ENCODE data around the gene RSAD1.

Gene RSAD1

DNA sequence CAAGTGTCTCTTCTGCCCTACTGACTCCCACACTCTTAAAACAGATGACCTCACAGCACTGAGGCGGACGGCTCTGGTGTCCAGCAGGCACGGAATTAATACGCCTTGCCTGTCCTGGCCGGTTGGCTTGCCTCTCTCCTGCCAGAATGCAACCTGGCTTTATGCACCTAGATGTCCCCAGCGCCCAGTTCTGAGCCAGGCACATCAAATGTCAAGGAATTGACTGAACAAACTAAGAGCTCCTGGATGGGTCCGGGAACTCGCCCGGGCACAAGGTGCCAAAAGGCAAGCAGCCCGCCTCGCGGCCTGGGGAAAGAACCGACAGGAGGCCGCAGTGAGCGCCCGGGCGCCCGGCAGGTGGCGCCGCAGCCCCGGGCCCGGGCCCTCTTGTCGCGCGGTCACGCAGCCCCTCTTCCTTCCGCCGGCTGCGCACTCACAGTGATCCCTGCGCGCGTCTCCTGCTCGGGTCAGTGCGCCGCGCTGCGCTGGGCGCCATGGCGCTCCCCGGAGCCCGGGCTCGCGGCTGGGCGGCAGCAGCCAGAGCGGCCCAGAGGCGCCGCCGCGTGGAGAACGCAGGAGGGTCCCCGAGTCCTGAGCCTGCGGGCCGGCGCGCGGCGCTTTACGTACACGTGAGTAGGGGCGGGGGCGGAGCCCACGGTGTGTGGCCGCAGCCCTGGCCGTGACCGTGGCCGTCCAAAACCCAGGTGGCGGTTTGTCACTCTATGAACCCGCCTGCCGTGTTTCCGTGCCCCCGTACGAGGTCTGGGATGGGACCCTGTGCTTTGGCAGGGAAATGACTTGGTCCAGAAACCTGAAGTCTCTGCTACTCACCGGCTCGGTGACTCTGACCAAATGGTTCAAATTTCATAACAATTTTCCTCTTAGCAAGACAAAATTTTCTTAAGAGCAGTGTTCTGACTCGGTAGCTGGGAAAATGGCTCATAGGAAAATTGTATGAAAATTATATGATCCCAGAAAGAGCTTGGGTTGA lies at the start of gene RSAD1:
Gene RSAD1 (plus strand): TSS at position 470 of the 991 bp plus-strand sequence. CDS start 25 bp downstream, at position 495.
- peak; percentile 86 for FAIRE-seq
- peak; percentile 75 for DNase-seq (ENCODE audit: extremely low spot score, insufficient read length, low read depth)

DNA sequence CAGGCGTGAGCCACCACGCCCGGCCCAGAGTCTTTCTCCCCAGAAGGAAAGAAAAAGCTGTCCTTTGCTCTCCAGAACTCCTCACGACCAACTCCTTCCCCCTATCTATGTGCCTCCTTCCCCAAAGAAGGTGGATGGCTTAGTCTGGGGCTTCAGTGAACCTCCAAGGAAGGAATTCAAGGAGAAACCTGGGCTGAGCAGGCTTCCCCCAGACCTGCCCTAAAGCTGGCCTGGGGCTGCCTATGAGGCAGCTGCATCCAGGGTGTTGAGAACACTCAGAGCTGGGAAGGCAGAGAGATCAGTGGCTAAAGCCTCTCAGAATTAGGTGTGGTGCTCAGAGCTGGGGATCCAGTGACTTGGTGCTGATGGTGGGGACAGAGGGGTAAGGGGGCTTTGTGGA lies 48.9 kb upstream of the RSAD1 start:
- DNase-seq (ENCODE audit: extremely low spot score, insufficient read length, low read depth), result no peak
- FAIRE-seq, result no peak

DNA sequence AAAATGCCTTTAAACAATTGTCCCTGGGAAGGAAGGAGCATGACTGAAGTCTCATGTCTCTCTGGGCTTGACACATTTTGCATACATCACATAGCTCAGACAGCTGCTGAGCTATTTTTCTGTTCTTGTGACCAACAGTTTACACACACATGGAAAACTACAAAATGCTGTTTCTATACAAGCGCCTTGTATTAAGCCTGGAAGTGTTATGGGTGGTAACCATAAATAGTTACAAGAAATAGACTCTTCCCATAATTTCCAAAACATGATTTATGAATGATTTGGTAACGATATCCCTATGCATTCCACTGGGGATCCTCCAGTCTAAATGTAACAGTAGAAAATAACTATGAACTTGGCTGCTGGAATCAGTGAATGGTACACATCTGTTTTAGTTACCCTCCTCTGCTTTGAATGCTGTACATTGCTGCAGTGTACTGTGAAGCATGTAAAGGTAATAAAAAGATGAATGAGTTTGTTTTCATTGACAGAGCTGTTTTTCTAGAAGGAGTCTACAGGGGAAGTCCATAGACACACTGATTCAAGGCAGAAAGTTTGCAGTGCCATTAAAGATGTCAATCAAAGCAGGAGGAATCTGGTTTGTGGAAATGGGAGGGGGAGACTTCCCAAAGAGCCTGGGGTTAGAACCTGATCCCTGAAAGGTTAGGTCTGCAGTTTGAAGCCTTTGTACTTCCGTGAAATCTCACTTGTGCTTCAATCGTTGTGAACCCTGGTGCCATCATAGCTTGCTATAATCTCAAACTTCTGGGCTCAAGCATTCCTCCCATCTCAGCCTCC lies 47.6 kb upstream of the RSAD1 start:
- no peak for FAIRE-seq
- DNase-seq (ENCODE audit: extremely low spot score, insufficient read length, low read depth), result no peak

DNA sequence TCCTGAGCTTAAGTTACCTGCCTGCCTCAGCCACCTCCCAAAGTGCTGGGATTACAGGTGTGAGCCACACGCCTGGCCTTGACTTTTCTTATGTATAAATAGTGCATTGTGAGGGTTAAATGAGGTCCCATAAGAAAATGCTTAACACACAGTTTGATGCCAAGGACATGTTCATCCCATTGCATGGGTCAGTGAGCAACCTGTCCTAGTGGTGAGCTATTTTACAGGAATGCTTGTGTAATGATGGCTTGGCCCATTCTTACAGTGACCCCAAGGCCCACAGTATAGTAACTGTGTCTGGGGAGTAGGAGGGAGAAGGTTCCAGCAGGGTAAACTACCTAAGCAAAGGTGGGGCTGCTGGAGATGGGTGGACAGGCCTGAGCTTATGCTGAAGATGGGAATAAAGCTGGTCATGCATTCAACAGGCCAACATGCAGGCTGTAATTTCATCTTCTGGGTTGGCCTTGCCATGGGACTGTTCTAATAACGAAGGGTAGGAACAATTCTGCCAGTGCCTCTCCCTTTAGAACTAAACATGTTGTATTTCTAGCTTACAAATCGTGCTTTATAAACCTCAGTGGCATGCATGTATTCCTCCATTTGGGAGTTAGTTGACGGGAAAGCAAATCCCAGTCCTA lies 46.4 kb upstream of the RSAD1 start:
- no peak for FAIRE-seq
- DNase-seq (ENCODE audit: extremely low spot score, insufficient read length, low read depth), result no peak

DNA sequence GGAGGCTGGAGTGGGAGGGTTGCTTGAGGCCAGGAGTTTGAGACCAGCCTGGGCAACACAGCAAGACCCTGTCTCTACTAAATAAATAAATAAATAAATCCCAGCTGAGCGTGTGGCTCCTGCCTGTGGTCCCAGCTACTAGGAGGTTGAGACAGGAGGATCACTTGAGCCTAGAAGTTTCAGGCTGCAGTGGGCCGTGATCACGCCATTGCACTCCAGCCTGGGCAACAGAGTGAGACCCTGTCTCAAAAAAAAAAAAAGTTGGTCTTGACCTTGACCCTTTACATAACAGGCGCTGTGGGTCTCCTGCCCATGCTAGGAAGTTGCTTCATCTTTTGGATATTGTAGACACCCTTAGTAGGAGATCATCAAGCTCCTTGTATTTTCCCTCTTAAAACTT lies 41.3 kb upstream of the RSAD1 start:
- DNase-seq (ENCODE audit: extremely low spot score, insufficient read length, low read depth) (no peak), FAIRE-seq (no peak)

DNA sequence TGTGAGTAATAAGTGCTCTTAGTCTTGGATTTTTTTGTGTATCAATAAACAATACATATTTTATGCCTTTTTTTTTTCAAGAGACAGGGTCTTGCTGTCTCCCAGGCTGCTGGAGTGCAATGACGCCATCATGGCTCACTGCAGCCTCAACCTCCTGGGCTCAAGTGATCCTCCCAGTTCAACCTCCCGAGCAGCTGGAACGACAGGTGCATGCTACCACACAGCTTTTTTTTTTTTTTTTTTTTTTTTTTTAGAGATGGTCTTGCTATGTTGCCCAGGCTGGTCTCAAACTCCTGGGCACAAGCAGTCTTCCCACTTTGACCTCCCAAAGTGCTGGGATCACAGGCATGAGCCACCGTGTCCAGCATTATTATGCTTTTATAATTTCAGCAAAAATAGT lies 39.7 kb upstream of the RSAD1 start:
- no peak for DNase-seq (ENCODE audit: extremely low spot score, insufficient read length, low read depth)
- FAIRE-seq, result no peak

DNA sequence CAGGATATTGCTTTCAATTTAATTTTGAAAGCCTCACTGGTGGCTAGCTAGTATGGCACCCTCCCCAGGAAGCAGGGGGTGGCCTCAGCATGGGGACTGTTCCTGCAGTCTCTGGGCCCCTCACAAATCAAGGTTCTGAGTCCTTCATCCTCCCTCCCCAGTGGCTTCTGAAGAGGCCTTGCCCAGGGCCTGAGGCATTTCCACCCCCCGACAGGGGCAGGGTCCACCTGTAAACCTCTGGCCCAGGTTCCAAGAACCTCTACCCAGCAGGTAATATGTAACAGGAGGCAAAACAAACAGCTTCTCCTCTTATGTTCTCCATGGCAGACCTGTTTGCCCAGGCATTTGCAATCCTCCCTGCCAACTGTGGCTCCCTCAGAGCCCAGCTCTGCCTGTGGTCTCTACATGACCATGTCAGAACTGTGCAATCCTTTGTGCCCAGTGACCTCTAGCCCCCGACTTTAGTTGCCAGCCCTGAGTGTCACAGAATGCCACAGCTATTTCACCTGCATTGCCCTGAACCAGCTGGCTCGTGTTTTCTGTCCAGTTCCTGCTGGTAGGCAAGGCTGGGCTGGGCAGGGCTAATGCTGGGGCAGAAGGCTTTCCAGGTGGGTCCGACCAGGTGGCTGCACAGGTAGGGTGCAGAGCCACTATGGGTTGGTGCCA lies 38.4 kb upstream of the RSAD1 start:
- FAIRE-seq, result no peak

DNA sequence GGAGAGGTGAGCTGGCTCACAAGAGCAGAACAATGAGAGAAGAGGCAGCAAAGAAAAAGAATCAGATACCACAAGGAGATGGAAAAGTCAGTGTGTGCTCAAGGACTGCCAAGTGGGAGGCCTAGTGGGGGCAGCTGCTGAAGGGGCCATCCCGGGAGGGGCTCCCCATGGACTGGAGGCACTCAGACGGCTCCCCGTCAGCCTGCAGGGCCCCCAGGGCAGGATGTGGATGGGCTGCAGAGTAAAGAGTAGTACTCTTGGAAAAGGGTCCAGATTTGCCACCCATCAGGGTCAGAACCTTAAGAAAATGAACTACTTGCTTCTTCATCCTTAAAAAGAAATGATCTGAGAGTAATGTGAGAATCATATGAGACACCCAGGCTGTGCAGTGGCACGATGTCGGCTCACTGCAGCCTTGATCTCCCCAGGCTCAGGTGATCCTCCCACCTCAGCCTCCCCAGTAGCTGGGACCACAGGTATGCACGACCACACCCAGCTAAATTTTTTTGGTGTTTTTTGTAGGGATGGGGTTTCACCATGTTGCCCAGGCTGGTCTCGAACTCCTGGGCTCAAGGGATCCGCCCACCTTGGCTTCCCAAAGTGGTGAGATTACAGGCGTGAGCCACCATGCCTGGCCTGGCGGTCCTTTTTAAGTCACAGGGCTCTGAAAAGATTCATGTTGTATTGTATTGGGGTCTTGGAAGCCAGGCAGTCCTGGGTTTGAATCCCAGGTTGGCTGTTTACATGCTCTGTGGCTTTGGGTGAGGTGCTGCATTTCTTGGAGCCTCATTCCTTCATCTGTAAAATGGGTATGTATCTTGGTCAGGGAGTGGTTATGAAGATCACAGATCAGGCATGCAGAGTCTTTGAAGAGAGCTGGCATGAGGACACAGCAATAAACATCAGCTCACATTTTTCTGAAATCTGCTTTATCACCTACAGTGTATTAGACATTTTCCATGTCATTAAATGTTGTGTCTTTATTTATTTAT lies 37.5 kb upstream of the RSAD1 start:
- DNase-seq (ENCODE audit: extremely low spot score, insufficient read length, low read depth) (no peak), FAIRE-seq (no peak)

More for the DNA sequence above, 38.4 kb upstream of the RSAD1 start:
- DNase-seq (ENCODE audit: extremely low spot score, insufficient read length, low read depth), result no peak

DNA sequence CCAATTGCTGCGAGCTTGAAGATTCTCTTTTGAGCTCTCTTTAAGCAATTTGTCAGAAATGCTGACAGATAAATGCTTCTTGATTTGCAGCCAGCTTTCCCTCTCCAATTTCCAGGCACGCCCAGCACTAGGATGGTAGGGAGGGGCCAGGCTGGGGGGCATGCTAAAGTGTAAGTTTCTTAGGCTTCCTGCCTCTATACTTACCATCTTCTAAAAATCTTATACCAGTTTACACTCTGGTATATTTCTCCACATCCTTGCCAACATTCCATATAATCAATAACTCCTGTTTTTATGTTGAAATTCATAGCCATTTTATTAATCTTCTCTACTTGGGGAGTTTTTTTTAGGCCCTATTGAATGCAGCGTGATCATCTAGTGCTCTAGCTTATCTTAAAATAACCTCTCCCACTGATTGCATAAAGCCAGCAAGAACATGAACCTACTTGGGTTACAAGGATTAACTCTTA lies 35.1 kb upstream of the RSAD1 start:
- FAIRE-seq, result no peak

DNA sequence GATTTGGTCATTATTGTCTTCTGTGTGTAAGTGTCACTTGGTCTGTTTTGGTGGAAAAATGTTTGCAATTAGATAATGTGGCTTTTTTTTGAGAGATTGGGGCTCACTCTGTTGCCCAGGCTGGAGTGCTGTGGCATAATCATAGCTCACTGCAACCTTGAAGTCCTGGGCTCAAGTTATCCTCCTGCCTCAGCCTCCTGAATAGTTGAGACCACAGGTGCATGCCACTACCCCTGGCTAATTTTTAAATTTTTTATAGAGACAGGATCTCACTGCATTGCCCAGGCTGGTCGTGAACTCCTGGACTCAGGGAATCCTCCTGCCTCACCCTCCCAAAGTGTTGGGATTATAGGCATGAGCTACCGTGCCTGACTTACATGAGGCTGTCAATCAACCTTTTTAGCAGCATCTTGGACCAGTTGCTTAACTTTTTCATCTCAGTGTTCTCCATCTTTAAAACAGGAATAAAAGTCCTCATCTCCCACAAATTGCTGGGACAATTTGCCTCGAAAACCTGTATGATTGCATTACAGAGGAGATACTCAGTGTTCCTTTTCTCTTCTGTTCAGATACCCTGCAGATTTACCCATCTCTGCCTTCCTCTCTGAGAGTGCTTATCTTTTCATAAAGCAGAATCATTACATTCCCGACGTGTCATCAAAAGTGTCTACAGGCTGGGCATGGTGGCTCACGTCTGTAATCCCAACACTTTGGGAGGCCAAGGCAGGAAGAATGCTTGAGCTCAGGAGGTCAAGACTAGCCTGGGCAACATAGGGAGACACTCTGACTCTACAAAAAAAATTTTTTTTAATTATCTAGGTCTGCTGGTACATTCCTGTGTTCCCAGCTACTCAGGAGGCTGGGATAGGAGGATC lies 33.6 kb upstream of the RSAD1 start:
- FAIRE-seq (no peak), DNase-seq (ENCODE audit: extremely low spot score, insufficient read length, low read depth) (no peak)

More for the DNA sequence above, 35.1 kb upstream of the RSAD1 start:
- DNase-seq (ENCODE audit: extremely low spot score, insufficient read length, low read depth), result no peak

DNA sequence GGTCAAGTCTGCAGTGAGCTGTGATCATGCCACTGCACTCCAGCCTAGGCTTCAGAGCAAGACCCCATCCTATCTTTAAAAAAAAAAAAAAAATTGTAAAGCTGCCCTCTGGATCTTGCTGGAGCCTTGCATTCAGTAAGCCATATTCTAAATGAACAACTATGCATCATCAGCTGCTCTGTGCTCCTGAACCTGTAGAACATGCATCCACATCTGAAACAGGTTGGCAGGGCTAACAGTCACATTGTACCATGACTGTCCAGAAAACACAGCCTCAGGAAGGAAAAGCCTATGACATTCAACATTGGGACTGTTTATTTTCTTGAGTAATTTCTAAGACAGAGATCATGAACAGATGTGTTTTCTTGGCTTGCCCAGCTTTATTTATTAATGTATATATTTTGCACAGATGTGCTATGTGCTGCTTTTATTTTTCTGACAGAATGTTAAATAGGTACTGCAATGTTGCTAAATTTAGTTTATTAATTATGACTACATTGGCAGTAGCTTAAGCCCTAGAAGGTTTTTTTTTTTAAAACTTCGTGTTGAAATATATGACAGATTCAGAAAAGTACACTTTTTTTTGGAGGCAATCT lies 32.8 kb upstream of the RSAD1 start:
- FAIRE-seq (no peak), DNase-seq (ENCODE audit: extremely low spot score, insufficient read length, low read depth) (no peak)

DNA sequence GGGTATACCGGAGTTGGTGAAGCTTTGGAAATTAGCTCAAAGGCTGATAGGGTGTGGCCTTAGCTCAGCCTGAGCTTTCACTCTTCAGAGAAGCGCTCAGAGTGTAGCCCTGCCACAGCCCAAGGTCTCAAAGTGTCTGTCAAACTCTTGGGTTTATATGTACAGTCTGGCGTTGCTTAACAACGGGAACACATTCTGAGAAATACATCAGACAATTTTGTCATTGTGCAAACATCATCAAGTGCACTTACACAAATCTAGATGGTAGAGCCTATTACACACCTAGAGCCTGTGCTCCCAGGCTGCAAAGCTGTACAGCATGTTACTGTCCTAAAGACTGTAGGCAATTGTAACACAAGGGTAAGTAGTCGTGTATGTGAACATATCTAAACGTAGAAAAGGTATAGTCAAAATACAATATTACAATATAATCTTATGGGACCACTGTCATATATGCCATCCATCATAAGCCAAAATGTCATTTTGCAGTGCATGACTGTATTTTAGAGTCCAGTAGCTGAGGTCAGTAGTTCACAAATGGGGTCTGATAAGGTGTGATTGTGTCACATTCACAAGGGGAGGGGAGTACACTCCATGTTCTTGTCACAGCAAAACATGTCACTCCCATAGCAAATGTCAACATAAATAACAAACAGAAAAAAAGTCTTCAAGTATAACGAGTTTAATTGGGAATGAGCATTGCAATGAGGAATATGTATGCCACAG lies 30.6 kb upstream of the RSAD1 start:
- DNase-seq (ENCODE audit: extremely low spot score, insufficient read length, low read depth) (no peak), FAIRE-seq (no peak)

DNA sequence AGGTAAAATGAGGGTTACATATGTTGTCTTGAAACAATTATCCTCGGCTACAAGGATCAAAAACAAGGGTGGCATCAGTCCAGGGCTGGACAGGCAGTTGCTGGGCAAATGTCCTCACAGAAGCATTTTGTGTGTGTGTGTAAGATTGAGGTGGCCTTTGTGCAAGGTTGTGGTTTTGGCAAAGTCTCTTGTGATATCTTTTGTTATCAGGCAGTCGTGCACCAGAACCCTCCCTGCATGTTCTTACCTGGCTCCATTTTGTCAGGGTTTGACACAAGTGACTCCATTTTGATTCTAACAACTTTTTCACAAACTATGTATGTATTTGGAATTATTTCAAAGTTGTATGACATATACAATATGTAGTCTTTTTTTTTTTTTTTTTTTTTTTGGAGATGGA lies 30.0 kb upstream of the RSAD1 start:
- FAIRE-seq, result no peak
- DNase-seq (ENCODE audit: extremely low spot score, insufficient read length, low read depth), result no peak

DNA sequence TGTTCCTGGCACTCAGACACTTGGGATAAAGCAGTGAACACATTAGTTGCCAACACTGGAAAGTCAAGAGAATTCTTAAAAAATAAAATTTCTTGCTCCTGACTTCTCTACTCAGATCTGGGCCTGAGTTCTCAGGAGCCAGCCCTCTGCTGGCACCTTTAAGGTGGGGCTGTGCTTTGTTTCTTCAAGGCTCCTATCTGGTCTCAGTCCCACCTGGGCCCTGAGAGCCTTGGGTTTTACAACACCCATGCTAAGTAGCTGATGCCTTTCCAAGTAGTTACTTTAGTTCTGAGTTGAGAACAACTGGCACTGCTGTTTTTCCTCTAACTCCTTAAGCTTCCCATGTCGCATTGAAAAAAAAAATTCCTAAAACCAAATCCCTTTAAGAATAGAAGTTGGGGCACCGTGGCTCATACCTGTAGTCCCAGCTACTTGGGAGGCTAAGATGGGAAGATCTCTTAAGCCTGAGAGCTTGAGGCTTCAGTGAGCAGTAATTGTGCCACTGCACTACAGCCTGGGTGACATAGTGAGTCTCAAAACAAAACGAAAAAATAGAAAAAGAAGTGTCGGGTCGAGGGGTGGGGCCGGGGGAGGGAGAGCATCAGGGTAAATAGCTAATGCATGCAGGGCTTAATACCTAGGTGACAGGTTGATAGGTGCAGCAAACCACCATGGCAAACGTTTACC lies 26.6 kb upstream of the RSAD1 start:
- DNase-seq (ENCODE audit: extremely low spot score, insufficient read length, low read depth), result no peak
- FAIRE-seq, result no peak

DNA sequence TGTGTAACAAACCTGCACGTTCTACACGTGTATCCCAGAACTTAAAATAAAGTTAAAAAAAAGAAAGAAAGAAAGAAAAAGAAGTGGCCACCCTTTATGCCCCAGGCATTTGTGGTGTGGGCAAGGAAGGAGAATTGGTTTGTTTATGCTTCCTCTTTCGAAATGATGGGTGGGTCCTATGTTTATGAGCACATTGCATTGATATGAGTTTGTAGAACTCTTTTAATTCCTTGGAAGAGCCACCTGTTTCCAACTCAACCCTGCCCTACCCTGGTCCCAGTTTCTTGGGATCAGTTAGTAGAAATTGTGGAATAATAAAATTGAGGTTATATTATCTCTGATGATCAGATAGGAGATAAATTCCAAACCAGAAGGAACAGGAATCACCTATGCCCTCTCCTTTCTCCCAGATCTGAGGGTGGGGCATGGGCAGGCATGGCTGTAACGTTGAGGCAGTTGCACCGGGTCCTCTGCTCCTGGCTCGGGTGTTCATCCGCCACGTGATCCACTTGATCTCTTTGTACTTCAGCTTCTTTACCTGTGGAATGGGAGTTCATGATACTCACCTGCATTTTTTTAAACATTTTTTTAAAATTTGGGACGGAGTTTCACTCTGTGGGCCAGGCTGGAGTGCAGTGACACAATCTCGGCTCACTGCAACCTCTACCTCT lies 25.9 kb upstream of the RSAD1 start:
- DNase-seq (ENCODE audit: extremely low spot score, insufficient read length, low read depth) (no peak), FAIRE-seq (peak; percentile 15)

DNA sequence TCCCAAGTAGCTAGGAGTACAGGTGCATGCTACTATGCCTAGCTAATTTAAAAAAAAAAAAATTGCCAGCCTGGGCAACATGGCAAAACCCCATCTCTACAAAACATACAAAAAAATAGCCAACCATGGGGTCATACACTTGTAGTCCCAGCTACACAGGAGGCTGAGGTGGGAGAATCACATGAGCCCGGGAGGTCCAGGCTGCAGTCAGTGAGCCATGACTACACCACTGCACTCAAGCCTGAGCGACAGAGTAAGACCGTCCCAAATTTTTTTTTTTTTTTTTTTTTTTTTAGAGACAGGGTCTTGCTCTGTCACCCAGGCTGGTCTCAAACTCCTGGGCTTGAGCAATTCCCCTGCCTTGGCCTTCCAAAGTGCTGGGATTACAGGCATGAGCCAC lies 24.8 kb upstream of the RSAD1 start:
- DNase-seq (ENCODE audit: extremely low spot score, insufficient read length, low read depth) (no peak), FAIRE-seq (no peak)
